Heart left ventricle (tissue), 13 donors: ENCODE data around the gene PCGF1.

ENCODE experiments used
- CTCF ChIP-seq, 12 donors: fragments of 200-600 bp; sonication (generic) in 4 of 12; IDR thresholded peaks; one replicate each; pipeline versions ENCODE4 v1.5.0 to v1.8.0; 2018 to 2022; ENCODE audit warnings: antibody characterized with exemption in 12 of 12, mild to moderate bottlenecking in 5 of 12
- POLR2A ChIP-seq, 2 donors: fragments of 450-650 bp; IDR thresholded peaks; one replicate each; pipeline ENCODE4 v1.6.1; 2017; ENCODE audit warnings: antibody characterized with exemption in 2 of 2, mild to moderate bottlenecking in 2 of 2, moderate library complexity in 2 of 2
- donor health status: ischemic (EF 13 %, LVEDD 7.1; RV severe dilation, severe dysfunction).
- donor health status: DM: no; HTN: yes; CAD: no.
- donor health status: DM: no; HTN: no; CAD: no.
- donor health status: ischemic (EF 25% LVEDD 6.9; RV normal size, moderate dysfunction).
- donor health status: ischemic (EF 25% LVEDD 5.7; RV mildly dilated, moderate dysfunction).
- donor health status: ischemic (EF 35%, LVEDD 5.7; RV mildly dilated, moderate dysfunction).
- donor health status: nonischemic (EF 11% LVEDD 7.7; RV severe dilation, severe dysfunction).
- donor health status: DM: yes; HTN: yes; CAD: no.
- donor health status: PGD.
- donor health status: ischemic (EF 29% LVEDD 5.4; RV normal size, mild dysfunction).
- donor health status: nonischemic (EF 23%, LVEDD 6.1; RV moderate dilation, normal function).

- TF ChIP-seq CTCF (IDR thresholded peaks at IDR 0.05) (no peak), POLR2A (IDR thresholded peaks at IDR 0.05) (no peak)
Observed at GRCh38 chr2:74533464-74533863, 26.0 kb upstream of the PCGF1 start.
